Prostate gland (tissue), 2 donors: Measurements from ENCODE around the gene SAMD5. TPM values are rescaled to one million over a fixed set of nuclear protein-coding genes. Genes with fewer than 3 reads are reported as not detected.

Source experiments
- DNase-seq: peaks from one replicate; pipeline ENCODE4 v3.0.0-alpha.2; 2019; ENCODE audit warnings: low spot score
- H3K27ac ChIP-seq, 2 donors: fragments of 200-600 bp; sonication (generic); 2 replicates each; pipeline ENCODE4 v1.5.1; 2017 to 2019
- H3K27me3 ChIP-seq: fragments of 200-600 bp; sonication (generic); replicated peaks from 2 replicates; pipeline ENCODE4 v1.5.1; 2019; ENCODE audit not compliant: insufficient read depth
- H3K36me3 ChIP-seq, 2 donors: fragments of 200-600 bp; sonication (generic); 1 replicate in 1 of 2; 2 replicates in 1 of 2; pipeline versions ENCODE4 v1.5.1 to v1.8.1; 2017 to 2019
- H3K4me1 ChIP-seq: fragments of 200-600 bp; sonication (generic); replicated peaks from 2 replicates; pipeline ENCODE4 v1.5.1; 2019
- H3K4me3 ChIP-seq, 2 donors: fragments of 200-600 bp; sonication (generic); 2 replicates each; pipeline ENCODE4 v1.5.1; 2017 to 2019
- H3K9me3 ChIP-seq: fragments of 200-600 bp; sonication (generic); 2 replicates; pipeline ENCODE4 v1.5.1; 2017
- CTCF ChIP-seq, 4 experiments: fragments of 200-600 bp in 2 of 4; fragments of 450-650 bp in 2 of 4; sonication (generic) in 2 of 4; IDR thresholded peaks; 1 replicate in 3 of 4; 2 replicates in 1 of 4; pipeline ENCODE4 v1.5.1; 2016 to 2019; ENCODE audit warnings: antibody characterized with exemption in 4 of 4, mild to moderate bottlenecking in 2 of 4, moderate library complexity in 2 of 4
- POLR2A ChIP-seq: fragments of 450-650 bp; IDR thresholded peaks from one replicate; pipeline ENCODE4 v1.6.1; 2016; ENCODE audit warnings: antibody characterized with exemption, mild to moderate bottlenecking
- POLR2AphosphoS5 ChIP-seq: sonication (generic); formaldehyde crosslinking; IDR thresholded peaks from one replicate; pipeline ENCODE4 v1.6.1; 2017; ENCODE audit warnings: antibody characterized with exemption
- WGBS: methylation state at CpG from one replicate; pipeline ENCODE4 v1.1.5; 2018; 5-methylcytosine and 5-hydroxymethylcytosine counted together
- intact Hi-C: fragments of 100-400 bp; cut with DNase I; formaldehyde crosslinking; loops from one replicate; pipeline ENCODE4 v1.14.2; 2022
- total RNA-seq, 2 donors: library from RNA; depleted of rRNA; stranded (reverse); fragments of >200 nt; gene quantifications; one replicate each; pipeline ENCODE4 v1.1.0, GENCODE V29; 2016

Gene SAMD5
- total RNA-seq, 2 donors from 2014 or later, result 2.2 to 17.0 TPM

- intact Hi-C loops, result no loop called here
- no peak for DNase-seq
- Histone ChIP-seq H3K36me3 (no peaks in the 10 kb centered on the region), H3K27me3 (no peaks in the 10 kb centered on the region), H3K4me3 (no peak overlapping the region), H3K9me3 (no peaks in the 10 kb centered on the region), H3K4me1 (no peaks in the 10 kb centered on the region), H3K27ac (no peak overlapping the region)
- 81% methylated on average over 2 of the region's 2 CpGs for WGBS
- TF ChIP-seq CTCF (IDR thresholded peaks at IDR 0.05) (no peak), POLR2A (no peak), POLR2AphosphoS5 (no peak)
Measured at GRCh38 chr6:147563472-147563871, 55.0 kb downstream of the SAMD5 start.

GRCh38 chr6:147564556-147564955 lies 56.1 kb downstream of the SAMD5 start:
- Histone ChIP-seq H3K9me3 (no peaks in the 10 kb centered on the region), H3K4me3 (no peak overlapping the region), H3K27me3 (no peaks in the 10 kb centered on the region), H3K27ac (no peak overlapping the region), H3K4me1 (no peaks in the 10 kb centered on the region), H3K36me3 (no peaks in the 10 kb centered on the region)
- intact Hi-C loops, result no loop called here
- no peak for TF ChIP-seq POLR2AphosphoS5
- TF ChIP-seq CTCF (IDR thresholded peaks at IDR 0.05), result no peak
- TF ChIP-seq POLR2A, result no peak
- 41% methylated on average over 1 of the region's 1 CpG for WGBS
- DNase-seq, result no peak

- Histone ChIP-seq H3K36me3 (no peaks in the 10 kb centered on the region), H3K27me3 (no peaks in the 10 kb centered on the region), H3K4me1 (no peaks in the 10 kb centered on the region), H3K9me3 (no peaks in the 10 kb centered on the region), H3K4me3 (no peak overlapping the region), H3K27ac (no peak overlapping the region)
- intact Hi-C loops, result no loop called here
- DNase-seq, result no peak
- 71% methylated on average over 3 of the region's 3 CpGs for WGBS
- TF ChIP-seq POLR2A (no peak), CTCF (IDR thresholded peaks at IDR 0.05) (no peak), POLR2AphosphoS5 (no peak)
Measured at GRCh38 chr6:147566244-147566898, 57.9 kb downstream of the SAMD5 start.

GRCh38 chr6:147567141-147567805 lies 58.8 kb downstream of the SAMD5 start:
- no peaks in the 10 kb centered on the region for H3K9me3 ChIP-seq
- no peaks in the 10 kb centered on the region for H3K4me1 ChIP-seq
- 89% methylated on average over 3 of the region's 3 CpGs for WGBS
- no peaks in the 10 kb centered on the region for H3K36me3 ChIP-seq
- no peak for DNase-seq
- no peak overlapping the region for H3K4me3 ChIP-seq
- H3K27ac ChIP-seq, result no peak overlapping the region
- TF ChIP-seq POLR2A, result no peak
- no peak for TF ChIP-seq CTCF (IDR thresholded peaks at IDR 0.05)
- no peak for TF ChIP-seq POLR2AphosphoS5
- no peaks in the 10 kb centered on the region for H3K27me3 ChIP-seq
- intact Hi-C loops, result no loop called here

GRCh38 chr6:147569788-147570187 lies 61.3 kb downstream of the SAMD5 start:
- Histone ChIP-seq H3K36me3 (no peaks in the 10 kb centered on the region), H3K27me3 (no peaks in the 10 kb centered on the region), H3K9me3 (no peaks in the 10 kb centered on the region), H3K27ac (no peak overlapping the region), H3K4me3 (no peak overlapping the region), H3K4me1 (no peaks in the 10 kb centered on the region)
- no peak for TF ChIP-seq POLR2A
- TF ChIP-seq CTCF (IDR thresholded peaks at IDR 0.05), result no peak
- no peak for TF ChIP-seq POLR2AphosphoS5
- intact Hi-C loops, result no loop called here
- 86% methylated on average over 7 of the region's 7 CpGs for whole genome bisulfite sequencing
- DNase-seq, result no peak
